GM19372 (cell line): ENCODE data around the gene TAF15.

Source experiments
- ATAC-seq: cut with Tn5 transposase; IDR thresholded peaks from one replicate; pipeline ENCODE4 v1.9.1; 2021; ENCODE audit warnings: mild to moderate bottlenecking, low read depth, moderate library complexity; ENCODE audit not compliant: unreplicated experiment

TAF15 gene

GRCh38 chr17:35784895-35785294 is 24.4 kb upstream of the TAF15 start:
- ATAC-seq = no peak

DNA sequence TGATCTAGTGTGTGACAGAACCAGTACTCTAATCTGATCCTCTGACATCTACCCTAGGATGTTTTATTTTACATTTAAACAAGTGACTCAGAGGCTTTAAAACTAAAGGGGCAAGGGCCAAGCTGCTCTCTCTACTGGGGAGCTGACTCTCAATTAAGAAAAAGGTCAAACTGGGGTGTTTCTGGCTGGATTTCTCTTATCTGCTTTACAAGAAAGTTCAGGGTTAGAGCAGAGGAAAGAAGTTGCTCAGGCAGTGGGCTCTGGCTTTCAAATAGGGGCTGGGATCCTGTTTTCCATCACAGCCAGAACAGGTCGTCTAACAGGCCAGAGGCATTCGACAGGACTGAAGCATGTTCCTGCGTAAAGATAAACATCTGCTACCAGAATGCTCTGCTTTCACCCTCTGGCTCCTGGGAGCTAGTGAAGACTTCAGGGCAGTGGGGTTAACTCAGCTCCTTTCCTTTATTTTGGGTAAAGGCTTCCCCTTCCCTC is 22.3 kb upstream of the TAF15 start:
- no peak for ATAC-seq

DNA sequence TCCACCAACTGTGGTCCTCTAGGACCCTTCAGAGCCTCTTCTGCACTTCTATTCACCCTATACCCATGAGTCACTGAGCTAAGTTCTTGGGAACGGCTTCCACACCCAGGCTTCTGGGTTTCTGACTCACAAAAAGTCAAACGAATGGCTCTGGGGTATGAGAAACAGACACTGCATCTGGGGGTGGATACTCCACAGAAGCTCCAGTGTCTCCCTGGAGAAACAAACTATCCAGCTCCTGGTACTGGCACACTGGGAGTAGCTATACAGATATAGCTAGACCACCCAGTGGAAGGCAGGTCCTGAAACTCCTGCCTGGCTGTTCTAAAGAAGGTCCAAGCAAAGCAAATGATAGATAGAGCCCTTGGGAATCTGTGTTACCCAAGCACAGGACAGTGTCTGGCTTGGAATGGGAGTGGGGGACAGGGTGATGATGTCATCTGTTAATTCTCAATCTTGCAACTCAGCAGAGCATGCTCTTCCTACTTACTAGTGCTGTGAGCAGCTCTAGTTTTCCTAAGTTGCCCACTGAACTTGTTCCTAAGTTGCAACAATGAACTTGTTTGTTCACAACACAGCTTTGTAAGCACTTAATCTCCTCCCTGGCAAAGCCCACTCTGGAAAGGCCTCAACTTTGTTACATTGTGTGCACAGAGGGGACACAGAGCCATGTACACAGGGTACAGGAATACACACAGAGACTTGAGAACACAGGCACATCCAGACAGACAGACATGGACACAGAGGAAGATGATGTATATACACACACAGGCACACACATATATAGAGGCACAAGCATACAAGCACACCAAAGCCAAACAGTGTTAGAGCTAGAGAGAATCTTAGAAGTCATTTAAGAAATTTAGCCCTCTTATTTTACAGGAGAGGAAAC is 20.6 kb upstream of the TAF15 start:
- ATAC-seq = no peak

DNA sequence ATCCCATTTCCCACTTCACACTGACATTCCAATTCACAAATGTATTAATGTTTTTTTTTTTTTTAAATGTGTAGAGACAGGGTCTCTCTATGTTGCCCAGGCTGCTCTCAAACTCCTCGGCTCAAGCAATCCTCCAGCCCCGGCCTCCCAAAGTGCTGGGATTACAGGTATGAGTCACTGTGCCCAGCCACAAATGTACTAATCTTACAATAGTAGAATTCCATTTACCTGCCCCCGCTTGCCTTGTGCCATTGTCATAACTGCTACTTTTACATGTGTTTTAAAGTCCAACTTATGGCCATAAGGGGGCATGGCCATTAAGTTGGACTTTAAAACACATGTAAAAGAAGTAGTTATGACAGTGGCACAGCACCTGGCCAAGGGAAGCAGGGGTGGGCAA is 18.4 kb upstream of the TAF15 start:
- no peak for ATAC-seq

DNA sequence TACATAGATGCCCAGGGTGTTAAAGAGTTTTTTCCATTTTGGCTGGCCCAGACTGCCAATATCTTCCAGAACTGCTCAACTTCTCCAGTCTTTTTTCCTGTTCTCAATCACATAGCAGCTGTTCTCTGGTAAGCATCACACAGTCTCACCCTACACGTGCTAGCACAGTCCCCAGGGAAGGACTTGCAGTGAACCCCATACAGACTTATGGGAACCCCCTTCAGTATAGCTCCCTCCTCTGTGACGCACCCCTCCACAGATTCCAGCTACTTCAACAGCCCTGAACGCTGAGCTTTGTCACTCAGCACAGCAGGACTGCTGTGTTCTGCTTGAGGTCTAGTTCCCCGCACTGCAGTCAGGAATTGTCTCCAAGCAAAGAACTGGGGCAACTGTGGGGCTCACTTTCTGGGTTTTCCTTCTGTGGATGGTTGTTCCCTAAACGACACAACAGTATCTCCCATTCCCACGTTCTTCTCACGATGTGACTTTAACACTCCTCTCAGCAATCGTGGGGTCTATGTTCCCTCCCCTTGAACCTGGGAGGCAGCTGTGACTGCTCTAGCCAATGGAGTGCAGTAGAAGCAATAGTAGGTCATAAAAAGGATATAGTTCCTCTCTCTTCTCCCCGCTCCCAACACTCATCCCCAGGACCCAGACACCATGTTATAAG is 17.5 kb upstream of the TAF15 start:
- ATAC-seq = no peak

GRCh38 chr17:35793257-35793656 is 16.0 kb upstream of the TAF15 start:
- no peak for ATAC-seq

GRCh38 chr17:35795007-35795870 is 14.0 kb upstream of the TAF15 start, which contains the start of gene MMP28:
Gene MMP28, minus strand, starts transcription at chr17:35795641. Its CDS starts 264 bp downstream, at chr17:35795377.
- ATAC-seq = no peak

DNA sequence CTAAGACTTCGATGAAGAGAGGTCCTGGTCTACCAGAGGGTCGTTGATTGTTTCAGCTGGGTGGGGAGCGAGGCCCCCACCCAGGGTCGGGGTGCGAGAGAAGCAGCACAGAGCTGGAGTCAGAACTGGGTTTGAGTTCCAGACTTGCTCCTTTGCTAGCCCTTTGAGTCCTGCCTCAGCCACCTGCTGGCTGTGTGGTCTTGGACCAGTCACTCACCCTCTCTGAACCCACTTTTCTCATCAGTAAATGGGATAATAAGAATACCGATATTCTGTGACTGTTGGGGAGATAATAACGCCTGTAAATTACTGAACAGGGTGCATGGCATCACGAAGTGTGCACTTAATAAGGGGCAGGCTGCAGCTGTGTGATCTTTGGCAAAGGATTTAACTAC is 13.4 kb upstream of the TAF15 start:
- no peak for ATAC-seq

- no peak for ATAC-seq
Observed at GRCh38 chr17:35796942-35797341, 12.3 kb upstream of the TAF15 start.

DNA sequence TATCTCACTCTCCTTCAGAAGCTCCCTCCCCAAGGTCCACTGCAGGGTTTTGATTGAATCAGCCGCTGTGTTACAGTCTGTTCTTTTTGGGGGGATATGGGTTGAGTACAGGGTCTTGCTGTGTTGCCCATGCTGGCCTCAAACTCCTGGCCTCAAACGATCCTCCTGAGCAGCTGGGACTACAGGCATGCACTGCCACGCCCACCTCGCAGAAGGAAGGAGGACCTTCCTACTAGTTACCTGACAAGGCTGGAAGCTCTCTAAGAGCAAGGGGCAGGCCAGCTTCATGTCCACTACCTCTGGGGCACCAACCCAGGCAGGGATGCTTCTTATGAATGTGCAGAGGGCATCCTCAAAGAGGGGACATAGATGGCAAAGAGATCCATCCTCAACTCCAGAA is 11.9 kb upstream of the TAF15 start:
- no peak for ATAC-seq

DNA sequence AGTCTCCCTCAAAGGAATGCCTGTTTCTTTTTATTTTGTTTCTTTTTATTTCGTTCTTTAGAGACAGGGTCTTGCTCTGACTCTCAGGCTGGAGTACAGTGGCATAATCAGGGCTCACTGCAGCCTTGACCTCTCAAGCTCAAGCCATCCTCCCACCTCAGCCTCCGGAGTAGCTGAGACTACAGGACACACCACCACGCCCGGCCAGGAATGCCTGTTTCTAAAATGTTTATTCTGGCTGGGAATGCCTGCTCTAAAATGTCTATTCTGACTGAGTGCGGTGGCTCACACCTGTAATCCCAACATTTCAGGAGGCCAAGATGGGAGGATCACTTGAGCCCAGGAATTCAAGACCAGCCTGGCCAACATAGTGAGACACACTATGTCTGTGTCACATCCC is 11.4 kb upstream of the TAF15 start:
- ATAC-seq = no peak

DNA sequence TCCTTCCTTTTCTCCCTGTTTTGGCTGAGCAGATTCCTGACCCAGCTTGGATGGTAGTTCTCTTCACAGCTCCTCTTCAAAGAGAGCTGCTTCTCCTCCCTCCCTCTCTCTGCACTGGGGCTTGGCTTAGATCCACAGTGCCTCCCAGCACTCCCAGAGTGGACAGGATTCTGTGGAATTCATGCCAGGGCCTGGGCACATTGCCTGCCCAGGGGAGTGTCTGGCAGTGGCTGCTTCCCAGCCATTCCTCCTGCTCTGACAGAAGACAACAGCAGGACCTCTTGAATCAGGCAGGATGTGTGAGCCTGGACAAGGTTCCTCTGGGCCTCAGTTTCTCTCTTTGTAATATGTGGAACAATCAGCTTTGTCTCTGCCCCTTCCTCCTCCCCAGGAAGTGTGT is 9.3 kb upstream of the TAF15 start:
- ATAC-seq = no peak

DNA sequence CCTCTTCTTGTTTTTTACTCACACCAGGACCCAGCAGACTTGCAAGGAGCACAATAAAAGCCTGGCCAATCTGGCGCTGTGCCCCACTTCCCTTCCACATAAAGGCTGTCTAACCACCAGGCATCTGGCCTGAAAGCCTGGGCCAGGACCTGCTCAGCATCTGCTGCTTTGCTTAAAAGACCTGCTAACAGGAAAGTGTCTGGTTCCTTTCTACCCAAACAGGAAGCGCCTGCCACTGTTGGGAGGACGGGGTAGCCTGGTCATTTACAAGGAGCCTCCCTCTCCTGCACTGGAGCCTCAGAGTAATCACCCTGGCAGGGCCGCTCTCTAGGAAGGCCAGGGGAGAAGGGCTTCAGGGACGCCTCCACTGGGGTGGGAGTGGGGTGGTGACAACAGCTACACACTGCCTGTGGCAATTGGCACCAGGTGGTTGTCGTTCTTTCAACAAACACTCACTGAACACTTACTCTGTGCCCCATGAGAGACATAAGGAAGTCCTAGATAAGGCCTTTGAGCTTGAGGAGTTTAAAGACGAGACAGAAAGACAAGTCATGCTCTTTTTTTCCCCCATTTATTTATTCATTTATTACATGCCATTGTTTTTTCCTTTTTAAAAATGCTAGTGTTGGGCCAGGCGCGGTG is 7.6 kb upstream of the TAF15 start:
- no peak for ATAC-seq

DNA sequence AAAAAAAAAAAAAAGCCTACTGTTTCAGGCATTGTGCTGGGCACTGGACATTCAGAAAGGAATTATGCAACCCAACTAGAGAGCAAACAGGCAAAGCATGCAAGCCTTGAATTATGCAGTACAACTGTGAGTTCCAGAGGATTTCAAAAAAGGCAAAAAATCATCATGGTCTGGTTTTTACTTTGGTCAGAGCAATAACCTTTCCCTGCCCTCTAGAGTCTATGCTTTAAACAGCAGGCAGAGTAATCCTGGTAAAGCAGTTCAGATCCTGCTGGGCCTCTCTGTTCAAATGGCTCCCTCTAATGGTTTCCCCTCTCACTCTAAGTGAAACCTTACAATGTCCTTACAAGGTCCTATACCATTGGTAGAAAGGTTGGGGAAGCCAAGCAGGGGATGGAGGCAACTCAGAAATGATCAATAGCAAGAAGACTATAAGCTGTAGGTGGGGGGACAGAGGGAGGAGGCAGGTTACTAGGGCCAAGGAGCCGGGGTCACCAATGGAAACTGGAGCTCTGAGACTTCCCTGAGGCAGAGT is 4.6 kb upstream of the TAF15 start:
- ATAC-seq = no peak

DNA sequence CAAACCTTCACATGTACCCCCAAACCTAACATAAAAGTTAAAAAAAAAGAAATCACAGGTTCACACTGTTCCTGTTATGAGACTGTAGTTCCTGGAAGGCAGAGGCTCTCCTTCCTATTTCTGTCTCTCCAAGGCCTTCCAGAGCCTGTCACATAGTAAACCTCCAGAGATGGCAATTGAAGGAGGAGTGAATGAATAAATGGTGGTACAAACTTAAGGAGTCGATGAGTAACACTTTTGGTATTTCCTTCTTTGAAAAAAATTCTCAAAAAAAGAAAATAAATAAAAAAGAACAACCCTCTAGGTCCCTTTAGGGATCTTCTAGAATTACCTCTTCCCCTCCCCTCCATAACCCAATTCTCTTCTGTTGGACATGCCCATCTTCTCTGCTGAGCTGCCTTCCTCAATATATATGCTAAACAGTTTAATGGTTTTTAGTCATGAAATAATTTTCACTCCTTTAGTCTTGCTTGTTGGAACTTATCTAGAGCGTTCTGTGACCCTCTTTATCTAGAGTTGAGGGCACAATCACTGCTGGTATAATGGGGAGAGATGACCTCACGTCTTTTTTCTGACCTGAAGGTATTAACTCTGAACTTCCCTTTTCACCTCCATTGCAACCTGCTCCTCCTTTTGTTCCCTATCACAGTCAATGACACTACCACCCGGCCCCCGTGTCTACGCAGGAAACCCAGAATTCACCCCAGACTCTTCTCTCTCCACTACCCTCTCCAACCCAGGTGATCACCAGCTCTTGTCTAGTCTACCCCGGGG is 1.7 kb upstream of the TAF15 start:
- ATAC-seq = no peak

DNA sequence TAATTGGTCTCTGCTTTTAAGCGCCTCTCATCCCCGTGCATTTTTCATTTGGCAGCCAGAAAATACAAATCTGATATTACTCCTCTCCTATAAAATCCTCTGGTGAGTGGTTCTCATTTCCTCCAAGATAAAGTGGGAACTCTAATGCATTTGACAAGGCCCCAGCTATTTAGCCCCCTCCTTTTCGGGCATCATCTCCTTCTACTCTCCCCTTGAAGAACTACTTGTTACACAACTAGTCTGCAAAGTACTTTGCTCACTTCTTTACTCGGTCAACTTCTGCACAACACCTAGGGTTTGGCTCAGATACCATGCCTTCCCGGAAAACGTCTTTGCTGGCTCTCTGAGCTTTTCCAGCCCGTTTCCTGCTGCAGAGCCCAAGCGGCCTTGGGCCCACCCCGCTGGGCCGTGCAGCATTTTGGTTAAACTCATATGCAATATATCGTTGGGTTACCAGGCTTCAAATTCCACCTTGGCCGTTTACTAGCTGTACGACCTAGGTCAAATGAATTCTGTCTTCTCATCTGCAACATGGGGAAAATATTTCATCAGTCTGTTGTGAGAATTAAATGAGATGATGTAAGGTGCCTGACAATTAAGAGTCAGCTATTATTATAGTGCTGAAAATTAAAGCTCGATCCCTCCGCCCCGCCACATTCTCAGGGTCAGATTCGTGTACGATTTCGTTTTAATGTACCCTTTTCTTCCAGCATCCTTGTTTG is 883 bp upstream of the TAF15 start:
- no peak for ATAC-seq

DNA sequence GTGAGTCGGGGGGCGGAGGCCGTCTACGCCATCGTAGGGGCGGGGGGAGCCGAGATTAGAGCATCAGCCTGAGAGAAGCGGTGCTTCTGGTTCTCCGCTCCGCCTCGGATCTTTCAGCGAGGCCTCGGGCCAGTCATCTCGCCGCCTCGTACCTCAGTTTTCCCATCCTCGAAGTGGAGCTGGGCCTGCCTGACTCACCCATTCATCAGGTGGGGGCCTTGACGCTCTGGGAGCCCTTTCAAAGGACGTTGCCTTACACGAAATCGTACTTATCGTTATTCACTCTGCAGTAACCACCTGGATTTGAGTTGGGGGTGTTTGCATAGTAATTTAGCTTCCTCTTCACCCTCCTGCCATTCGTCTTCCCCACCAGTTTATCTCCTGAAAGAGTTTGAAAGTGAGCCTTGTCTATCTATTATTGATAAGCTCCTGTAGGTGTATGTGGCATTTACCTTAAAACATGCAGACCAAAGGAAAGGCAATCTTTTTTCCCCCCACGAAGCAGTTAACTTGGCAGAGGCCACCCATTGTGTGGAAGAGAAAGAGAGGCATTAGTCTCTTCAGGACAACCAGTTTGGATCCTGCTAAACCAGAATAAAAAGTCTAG is 674 bp downstream of the TAF15 start:
- no peak for ATAC-seq

DNA sequence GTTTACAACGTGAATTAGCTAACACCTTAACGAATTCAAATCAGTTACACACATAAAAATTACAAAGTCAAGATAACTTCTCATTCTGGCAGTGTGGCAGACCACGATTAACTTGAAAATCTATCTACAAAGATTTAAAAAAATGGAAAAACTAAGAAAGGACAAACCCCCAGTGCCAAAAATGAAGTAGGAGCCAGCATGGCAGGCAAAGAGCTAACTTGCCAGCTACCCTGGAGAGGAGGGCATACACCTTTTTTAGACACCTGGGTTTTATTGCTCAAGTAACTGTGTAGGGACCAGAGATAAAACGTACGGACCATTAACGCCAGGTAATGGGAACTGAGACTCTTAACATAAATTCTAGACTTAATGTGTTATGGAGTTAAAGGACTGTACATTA is 2.5 kb downstream of the TAF15 start:
- no peak for ATAC-seq
